HS-27A (cell line): ENCODE measurements around the gene FAM229A.
"Not testable (repeated sequence)": the region's sequence is repeated elsewhere in the genome, so short reads cannot be mapped to it uniquely, and the experiment has no call there.

Experiments
- DNase-seq: peaks from one replicate; pipeline ENCODE4 v3.0.0-alpha.2; 2012; ENCODE audit warnings: low read depth, missing footprints

The FAM229A gene

DNA sequence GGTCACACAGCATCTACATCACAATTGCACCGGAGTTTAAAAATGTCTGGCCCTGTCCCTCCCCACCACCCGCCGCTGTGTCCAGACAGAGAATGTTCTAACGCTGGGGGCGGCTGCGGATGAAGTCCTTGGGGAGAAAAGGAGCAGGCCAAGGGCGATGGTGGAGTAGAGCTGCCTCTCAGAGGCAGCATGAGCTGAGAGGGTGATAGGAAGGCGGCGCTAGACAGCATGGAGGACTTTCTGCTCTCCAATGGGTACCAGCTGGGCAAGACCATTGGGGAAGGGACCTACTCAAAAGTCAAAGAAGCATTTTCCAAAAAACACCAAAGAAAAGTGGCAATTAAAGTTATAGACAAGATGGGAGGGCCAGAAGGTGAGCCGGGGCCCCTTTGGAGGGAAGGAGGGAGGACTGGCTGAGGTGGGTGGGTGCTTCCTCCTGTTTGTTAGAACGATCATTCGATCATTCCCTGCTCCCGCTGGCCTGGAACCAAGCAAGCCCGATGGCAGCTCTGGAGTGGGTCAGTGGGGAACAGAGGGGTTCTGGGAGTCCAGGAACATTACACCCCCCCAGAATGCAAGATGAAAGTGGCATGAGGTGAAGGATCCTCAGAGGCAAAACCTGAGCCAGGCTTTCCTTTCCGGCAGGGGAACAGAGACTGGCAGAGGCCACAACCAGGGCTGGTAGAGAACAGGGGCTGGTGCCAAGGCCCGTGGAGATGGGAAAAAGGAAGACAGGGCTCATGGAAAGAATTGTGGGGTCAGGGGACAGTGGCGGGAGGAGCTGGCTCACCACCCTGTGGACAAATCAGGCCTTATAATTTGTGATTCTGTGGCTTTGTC lies at the start of gene FAM229A, which contains the start of gene TSSK3:
TSS of gene FAM229A (minus strand) at position 12 of the 840 bp plus-strand sequence. CDS start 394 bp downstream, outside the sequence.
TSS of gene TSSK3 (plus strand) at position 66 of the 840 bp plus-strand sequence. CDS start at position 229, 163 bp downstream.
- no peak for DNase-seq

GRCh38 chr1:32411261-32411660 lies 49.0 kb upstream of the FAM229A start:
- DNase-seq: no peak

- DNase-seq: no peak
Observed at GRCh38 chr1:32406629-32407111, 44.4 kb upstream of the FAM229A start.

DNA sequence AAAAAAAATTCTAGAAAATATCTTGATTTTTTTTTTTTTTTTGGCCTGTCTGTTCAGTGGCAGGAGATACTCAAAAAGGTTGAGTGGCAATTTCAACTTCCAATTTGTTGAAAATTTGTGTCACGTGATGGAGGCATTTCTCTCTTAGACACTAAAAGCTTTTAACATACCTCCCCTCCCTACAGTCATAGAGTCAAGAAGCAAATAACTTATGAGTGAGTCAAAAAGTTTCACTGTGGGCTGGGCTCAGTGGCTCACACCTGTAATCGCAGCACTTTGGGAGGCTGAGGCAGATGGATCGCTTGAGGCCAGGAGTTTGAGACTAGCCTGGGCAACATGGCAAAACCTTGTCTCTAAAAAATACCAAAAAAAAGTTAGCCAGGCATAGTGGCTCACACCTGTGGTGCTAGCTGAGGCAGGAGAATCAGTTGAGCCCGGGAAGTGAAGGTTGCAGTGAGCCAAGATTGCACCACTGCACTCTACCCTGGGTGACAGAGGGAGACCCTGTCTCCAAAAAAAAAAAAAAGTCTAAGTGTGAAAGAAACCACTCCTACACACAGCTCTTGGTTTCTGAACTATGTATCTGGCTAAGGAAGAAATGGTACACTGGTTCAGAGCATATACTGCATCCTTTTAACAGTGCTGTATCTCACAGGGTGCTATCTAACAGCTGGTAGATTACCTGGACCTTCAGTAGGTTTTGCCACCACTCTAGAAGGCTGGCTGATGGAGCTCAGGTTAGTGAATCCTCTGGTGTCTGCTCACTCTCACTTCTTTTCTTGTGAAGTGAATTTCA lies 43.6 kb upstream of the FAM229A start:
- DNase-seq: no peak

DNA sequence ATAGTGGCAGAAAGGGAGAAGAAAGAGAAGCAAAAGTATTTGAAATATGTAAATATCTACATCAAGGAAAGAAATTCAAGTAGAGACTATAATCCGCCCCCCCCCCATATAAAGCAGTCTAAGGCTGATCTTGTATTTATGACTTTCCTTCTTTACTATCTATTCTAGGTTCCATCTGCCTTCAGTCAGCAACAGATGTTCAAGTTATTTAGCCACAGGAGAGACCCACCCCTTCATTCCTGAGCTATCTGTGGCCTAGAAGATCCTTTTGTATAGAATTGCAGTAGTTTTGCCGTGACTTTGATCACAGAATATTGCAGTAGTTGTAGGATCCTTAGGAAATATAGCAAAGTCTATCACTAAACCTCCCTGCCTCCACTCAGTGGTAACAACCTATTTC lies 42.7 kb upstream of the FAM229A start:
- DNase-seq: no peak

GRCh38 chr1:32400876-32401631 lies 38.8 kb upstream of the FAM229A start:
- DNase-seq: peak; percentile 81

GRCh38 chr1:32399843-32400242 lies 37.6 kb upstream of the FAM229A start:
- no peak for DNase-seq

- no peak for DNase-seq
Observed at GRCh38 chr1:32398401-32398800, 36.1 kb upstream of the FAM229A start.

DNA sequence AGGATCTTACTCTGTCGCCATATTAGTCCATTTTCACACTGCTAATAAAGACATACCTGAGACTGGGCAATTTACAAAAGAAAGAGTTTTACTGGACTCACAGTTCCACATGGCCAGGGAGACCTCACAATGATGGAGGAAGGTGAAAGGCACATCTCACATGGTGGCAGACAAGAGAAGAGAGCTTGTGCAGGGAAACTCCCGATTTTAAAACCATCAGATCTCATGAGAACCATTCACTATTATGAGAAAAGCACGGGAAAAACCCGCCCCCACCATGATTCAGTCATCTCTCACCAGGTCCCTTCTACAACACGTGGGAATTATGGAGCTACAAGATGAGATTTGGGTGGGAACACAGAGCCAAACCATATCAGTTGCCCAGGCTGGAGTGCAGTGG lies 34.2 kb upstream of the FAM229A start:
- not testable (repeated sequence) for DNase-seq

- DNase-seq: no peak
Observed at GRCh38 chr1:32394890-32395432, 32.7 kb upstream of the FAM229A start.

GRCh38 chr1:32394141-32394889 lies 32.0 kb upstream of the FAM229A start, which contains the start of gene BSDC1:
Gene BSDC1 (minus strand): TSS chr1:32394441. CDS start chr1:32394414, 27 bp downstream.
- DNase-seq: peak; percentile 98

DNA sequence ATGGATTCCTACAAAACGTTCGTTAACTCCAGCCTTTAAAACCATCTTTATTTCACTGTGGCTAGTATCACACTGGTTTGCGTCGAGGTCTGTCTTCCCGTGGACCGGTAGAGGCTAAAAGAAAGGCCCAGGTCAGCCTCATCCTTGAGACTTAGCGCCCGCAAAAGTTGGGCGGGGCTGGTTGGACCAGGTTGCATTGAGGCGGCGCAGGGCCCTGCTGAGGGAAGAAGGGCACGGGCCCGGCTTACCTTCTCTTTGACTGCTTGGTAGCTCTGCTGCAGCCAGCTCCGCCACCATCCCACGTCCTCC lies 31.5 kb upstream of the FAM229A start:
- no peak for DNase-seq

GRCh38 chr1:32393136-32393535 lies 30.9 kb upstream of the FAM229A start:
- no peak for DNase-seq

- DNase-seq: no peak
Observed at GRCh38 chr1:32392325-32392724, 30.0 kb upstream of the FAM229A start.

DNA sequence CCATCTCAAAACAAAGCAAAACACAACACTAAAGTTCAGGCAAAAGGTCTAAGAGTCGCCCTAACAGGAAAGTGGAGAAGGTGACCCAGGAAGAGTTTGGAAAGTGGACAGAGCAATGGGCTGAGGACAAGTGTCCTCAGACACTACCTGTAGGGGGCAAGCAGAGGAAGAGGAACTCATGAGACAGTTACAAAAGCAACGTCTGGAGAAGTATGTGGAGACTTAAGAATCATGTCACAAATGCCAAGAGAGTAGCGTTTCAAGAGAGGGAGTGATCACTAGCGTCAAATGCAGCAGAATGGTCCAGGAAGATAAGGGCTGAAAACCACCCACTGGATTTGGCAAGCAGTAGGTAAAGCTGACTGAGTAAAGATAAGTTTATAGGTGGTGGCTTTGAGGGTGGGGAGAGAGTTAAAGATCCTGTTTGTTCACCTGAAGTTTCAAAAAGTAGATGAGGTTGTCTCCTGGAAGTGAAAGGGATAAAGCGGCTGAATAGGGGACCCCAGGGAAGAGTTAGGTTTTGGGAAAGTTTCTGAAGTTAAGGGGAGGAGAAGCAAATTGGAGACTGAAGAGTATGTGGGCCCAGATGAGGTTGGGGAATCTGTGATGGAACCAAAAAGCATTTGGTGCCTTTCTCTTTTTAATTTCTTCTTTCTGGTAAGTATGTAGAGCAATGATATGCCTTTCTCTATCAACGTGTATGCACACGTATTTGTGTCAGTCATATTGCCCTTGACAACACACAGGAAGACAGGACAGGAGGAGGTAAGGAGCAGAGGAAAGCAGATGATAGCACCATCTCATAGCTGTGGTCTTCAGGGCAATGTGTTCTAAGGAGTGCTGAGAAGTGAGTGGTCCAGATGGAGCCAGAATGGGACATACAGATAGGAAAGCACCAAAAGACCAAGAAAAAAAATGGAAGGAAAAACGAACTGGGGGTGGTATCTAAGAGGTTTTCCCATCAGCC lies 28.9 kb upstream of the FAM229A start:
- DNase-seq: no peak

DNA sequence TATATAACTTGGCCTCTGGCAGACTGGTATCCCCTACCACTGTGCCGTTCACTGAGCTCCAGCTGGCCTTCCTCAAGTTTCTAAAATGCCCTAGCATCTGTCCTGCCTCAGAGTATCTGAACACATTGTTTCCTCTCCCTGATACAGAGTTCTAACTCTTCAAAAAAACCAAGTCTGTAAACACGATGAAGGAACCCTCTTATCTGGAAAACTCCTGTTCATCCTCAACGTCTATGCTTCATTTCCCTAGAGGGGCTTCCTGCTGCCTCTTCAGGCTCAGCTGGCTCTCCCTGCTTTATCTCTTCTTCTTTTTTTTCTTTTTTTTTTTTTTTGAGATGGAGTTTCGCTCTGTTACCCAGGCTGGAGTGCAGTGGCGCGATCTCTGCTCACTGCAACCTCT lies 26.4 kb upstream of the FAM229A start:
- DNase-seq: no peak

- no peak for DNase-seq
Observed at GRCh38 chr1:32386676-32387392, 24.5 kb upstream of the FAM229A start.

DNA sequence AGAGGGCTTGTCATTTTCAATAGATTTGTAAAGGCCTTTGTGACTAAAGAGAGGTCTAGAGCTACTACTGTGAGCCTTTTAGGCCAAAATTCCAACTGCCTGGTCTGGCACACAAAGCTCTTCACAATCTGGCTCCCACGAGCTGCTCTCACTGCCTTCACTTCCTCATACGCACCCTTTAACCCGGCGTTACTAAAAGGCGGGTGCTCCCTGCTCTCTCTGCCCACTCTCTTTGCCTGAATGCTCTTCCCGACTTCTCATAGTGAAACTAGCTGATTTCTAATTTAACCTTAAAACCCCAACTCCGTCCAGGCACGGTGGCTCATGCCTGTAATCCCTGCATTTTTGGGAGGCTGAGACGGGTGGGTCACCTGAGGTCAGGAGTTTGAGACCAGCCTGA lies 17.8 kb upstream of the FAM229A start:
- DNase-seq: no peak

- DNase-seq: no peak
Observed at GRCh38 chr1:32377541-32378220, 15.4 kb upstream of the FAM229A start.
